GM19239 (cell line): ENCODE results near the gene BCOR.

Experiments
- DNase-seq: peaks from one replicate; pipeline ENCODE4 v3.0.0; 2011; ENCODE audit warnings: low spot score; ENCODE audit not compliant: insufficient read length
- FAIRE-seq: peaks from 2 replicates; lab custom pipeline; 2011; peaks lifted over from hg19 to GRCh38; lab: Jason Lieb, UNC

The BCOR gene

DNA sequence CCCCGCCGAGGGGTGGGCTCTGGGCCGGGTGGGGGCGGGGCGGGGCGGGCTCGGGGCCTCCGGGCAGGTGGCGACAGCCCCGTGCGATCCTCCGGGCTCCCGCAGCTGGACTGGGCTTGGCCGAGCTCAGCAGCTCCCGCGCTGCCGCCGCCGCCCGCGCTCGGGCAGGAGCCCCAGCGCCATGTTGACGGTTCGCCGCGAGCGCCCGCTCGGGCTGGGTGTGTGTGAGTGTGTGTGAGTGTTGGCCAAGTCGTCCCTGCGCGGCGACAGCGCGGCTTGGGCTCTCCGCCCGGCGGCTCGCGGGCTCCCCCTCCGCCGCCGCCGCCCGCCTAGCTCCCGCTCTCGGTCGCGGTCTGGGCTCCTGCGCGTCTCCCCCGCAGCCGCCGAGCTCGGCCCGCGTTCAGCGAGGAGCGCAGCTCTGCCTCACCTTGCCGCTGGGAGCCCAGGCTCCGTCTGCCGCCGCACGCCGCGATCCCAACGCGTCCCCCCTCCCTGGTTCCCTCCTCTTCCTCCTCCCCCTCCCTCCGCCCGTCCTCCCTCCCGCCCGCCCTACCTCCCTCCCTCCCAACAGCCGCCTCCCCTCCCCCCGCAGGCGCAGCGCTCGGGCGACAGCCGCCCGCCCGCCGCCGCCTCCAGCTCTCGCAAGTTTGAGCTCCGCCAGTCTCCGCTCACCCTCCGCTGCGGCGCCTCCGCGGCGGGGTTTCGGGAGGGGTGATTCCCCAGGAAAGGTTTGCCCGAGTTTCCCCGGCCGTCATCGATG, at the start of gene BCOR:
Gene BCOR, minus strand, starts transcription at position 455 of the 760 bp plus-strand sequence. CDS start 20,029 bp downstream, outside the sequence.
- DNase-seq (no peak), FAIRE-seq (peak; percentile 83)

- FAIRE-seq (no peak), DNase-seq (no peak)
Measured at GRCh38 chrX:40147126-40147952, 49.6 kb upstream of the BCOR start.

- FAIRE-seq (no peak), DNase-seq (no peak)
Measured at GRCh38 chrX:40146262-40147125, 48.7 kb upstream of the BCOR start.

DNA sequence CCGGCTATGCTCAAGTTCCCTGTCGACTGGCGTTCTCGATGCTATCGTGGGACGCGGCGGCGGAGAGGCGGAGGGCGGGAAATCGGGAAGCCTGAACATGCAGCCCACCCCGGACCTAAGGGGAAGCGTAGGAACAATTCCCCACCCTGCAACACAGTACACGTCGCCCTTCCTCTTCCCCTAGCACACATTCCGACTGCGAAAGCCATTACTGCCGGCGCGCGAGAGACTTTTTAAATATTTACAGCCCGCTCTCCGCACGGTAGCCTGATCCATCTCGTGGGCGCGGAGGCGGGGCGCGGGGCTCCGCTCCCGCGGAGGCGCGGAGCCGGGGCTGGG, 48.1 kb upstream of the BCOR start:
- FAIRE-seq (no peak), DNase-seq (no peak)

- DNase-seq (no peak), FAIRE-seq (no peak)
Measured at GRCh38 chrX:40145001-40145922, 47.5 kb upstream of the BCOR start.

GRCh38 chrX:40144576-40144975, 46.8 kb upstream of the BCOR start:
- FAIRE-seq = no peak
- DNase-seq = no peak

DNA sequence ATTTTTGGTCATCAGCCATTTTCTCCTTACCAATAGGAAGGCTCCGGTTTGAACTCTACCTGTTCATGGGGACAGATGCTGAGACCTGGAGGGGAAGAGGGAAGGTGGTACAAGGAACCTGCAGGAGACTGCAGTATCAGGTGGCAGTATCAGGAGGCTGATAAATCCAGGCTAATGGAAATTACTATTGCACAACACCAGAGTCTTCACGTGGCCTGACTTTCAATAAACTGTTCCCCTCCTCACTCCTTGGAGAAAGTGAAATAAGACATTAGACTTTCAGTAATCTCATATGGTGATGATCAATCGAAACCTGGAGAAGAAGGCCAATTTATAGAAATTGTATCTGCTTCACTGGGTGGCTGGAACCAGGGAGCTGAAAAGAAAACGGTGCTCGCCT, 46.2 kb upstream of the BCOR start:
- DNase-seq = no peak
- peak; percentile 68 for FAIRE-seq

- no peak for DNase-seq
- no peak for FAIRE-seq
Measured at GRCh38 chrX:40143001-40143400, 45.2 kb upstream of the BCOR start.

- FAIRE-seq = no peak
- DNase-seq = no peak
Measured at GRCh38 chrX:40142417-40142816, 44.7 kb upstream of the BCOR start.

GRCh38 chrX:40140706-40141499, 43.1 kb upstream of the BCOR start:
- no peak for FAIRE-seq
- DNase-seq = no peak

DNA sequence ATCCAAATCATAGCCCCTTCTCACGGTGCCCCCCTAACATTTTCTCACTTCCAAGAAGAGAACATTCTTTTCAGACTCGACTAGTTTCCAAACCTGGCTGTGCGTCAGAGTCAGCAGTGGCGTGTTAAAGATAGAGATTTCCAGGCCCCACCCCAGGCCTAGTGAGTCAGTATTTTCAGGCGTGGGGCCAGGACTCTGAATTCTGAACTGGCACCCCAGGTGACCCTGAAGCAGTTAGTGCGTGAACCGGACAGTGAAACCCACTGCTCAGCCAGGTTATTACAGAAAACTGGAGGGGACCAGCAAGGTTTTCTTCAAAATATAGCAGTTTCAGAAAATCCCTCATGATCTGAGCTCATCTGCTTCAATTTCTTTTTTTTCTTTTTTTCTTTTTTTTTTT, 35.0 kb upstream of the BCOR start:
- FAIRE-seq = no peak
- DNase-seq = no peak

- no peak for FAIRE-seq
- no peak for DNase-seq
Measured at GRCh38 chrX:40131654-40132337, 34.0 kb upstream of the BCOR start.

- DNase-seq (no peak), FAIRE-seq (no peak)
Measured at GRCh38 chrX:40130207-40130606, 32.4 kb upstream of the BCOR start.

DNA sequence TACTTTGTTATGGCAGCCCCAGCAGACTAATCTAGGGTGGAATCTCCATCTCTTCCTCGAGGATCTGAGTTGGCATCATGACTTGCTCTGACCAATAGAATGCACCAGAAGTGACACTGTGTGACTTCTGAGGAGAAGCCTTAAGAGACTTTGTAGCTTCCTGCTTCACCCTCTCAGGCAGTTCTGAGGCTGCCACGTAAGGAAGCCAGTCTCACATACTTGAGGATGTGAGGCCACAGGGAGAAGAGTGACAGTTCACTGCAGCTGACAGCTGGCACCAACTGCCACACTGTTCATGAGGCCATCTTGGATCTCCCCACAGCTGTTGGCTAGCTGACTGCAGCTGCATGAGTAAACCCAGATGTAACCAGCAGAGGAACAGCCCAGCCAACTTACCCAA, 29.3 kb upstream of the BCOR start:
- no peak for DNase-seq
- FAIRE-seq = no peak

GRCh38 chrX:40122487-40122886, 24.7 kb upstream of the BCOR start:
- DNase-seq (no peak), FAIRE-seq (no peak)

DNA sequence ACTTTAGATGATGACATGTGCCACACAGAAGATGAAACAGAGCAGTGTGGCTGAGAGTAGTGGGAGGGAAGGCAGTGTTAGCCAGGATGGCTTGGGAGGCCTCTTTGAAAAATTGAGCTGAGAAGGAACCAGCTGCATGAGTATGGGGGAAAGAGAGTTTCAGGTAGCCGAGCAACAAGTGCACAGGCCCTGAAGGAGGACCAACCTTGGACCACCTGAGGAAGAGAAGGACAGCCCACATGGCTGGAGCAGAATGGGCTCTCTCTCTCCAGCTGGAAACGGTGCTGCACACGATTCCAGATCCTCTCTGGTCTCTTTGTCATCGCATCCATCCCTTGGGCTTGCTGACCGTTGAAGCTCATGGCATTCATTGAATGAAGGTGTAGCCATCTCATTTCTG, 23.9 kb upstream of the BCOR start:
- no peak for FAIRE-seq
- no peak for DNase-seq

DNA sequence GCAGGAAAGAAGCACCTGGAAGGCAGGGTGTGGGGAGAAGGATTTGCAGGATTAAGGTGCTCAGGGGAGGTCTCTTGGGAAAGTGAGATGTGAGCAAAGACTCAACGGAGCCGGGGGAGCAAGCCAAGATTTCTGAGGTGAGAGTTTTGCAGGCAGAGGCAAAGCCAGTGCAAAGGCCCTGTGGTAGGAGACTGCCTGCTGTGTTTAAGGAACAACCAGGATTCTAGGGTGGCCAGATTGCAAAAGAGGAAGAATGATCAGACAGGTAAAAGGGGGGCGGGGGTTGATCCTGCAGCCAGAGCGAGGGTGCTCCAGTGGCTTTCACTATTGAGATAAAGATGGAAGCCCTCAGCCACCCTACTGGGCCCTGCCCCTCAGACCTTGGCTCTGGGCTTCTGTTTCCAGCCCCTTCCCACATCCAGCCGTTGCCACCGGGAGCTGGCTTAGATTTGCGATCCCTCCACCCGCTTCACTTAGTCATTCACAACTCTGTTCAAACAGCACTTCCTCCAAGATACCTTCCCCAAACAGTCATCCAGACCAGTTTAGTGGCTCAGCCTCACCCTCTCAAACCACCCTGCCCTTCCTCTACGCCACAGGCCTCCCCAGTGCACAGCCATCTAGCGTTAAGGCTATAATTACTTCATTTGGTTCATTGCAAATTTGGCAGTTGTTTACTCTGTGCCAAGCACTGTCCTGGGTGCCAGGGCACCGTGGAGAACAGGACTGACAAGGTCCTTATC, 23.3 kb upstream of the BCOR start:
- no peak for FAIRE-seq
- no peak for DNase-seq
